T-helper 2 cell treated with Interferon-gamma antibody and Interleukin-4, amounts not matched to agents 100 ng/mL and 5 ng/mL, for 36 hours (primary cell): ENCODE results near the gene HSP90AA1. TPM values are rescaled to one million over a fixed set of nuclear protein-coding genes. Genes with fewer than 3 reads are reported as not detected.
"Not testable (repeated sequence)": the region's sequence is repeated elsewhere in the genome, so short reads cannot be mapped to it uniquely, and the experiment has no call there.

ENCODE experiments used
- intact Hi-C: fragments of 100-400 bp; cut with micrococcal nuclease; formaldehyde crosslinking; loops from one replicate; pipeline ENCODE4 v1.15.1; 2023
- total RNA-seq: library from RNA; stranded (reverse); gene quantifications from 2 replicates; pipeline ENCODE4 v1.2.3, GENCODE V29; 2022

HSP90AA1 gene
- total RNA-seq, 1 donor from 2014 or later = 771 TPM

GRCh38 chr14:102074415-102074964 lies 12.4 kb downstream of the HSP90AA1 start:
- intact Hi-C loops = no loop called here

- intact Hi-C loops = no loop called here
Observed at GRCh38 chr14:102071283-102071998, 15.4 kb downstream of the HSP90AA1 start.

DNA sequence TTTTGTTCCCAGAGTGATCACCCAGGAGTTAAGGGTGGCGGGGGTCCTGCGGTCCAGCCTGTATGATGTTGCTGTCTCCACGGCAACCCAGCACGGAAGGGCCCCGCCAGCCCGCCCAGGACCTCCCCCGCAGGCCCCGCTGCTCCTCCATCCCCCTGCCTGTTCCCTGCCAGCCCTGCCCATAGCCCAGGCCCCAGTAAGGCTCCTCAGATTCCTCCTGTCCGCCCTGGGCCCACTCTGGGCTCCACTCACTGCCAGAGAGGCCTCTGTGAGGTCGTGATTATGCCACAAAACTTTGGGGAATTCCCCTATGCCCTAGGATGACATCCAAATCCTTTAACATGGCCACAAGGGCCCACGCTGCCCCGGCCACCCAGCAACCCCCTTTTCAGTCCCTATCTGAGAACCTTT lies 20.8 kb downstream of the HSP90AA1 start:
- intact Hi-C loops = no loop called here

DNA sequence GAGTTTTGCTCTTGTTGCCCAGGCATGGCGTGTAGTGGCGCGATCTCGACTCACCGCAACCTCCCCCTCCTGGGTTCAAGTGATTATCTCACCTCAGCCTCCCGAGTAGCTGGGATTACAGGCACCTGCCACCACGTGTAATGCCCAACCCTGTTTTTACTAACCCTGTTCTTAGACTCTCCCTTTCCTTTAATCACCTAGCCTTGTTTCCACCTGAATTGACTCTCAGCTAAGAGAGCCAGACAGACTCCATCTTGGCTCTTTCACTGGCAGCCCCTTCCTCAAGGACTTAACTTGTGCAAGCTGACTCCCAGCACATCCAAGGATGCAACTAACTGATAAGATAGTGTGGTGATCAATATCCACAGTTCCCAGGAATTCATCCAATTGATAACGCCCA lies 22.3 kb downstream of the HSP90AA1 start:
- intact Hi-C loops = not testable (repeated sequence)

GRCh38 chr14:102063808-102064429 lies 22.9 kb downstream of the HSP90AA1 start:
- intact Hi-C loops = loop anchor here (1.0 kb wide), 1 partner anchor 32 kb away; no protein-coding TSS in a partner anchor

GRCh38 chr14:102063109-102063807 lies 23.6 kb downstream of the HSP90AA1 start:
- intact Hi-C loops = loop anchor here (1.0 kb wide), 1 partner anchor 33 kb away; no protein-coding TSS in a partner anchor

DNA sequence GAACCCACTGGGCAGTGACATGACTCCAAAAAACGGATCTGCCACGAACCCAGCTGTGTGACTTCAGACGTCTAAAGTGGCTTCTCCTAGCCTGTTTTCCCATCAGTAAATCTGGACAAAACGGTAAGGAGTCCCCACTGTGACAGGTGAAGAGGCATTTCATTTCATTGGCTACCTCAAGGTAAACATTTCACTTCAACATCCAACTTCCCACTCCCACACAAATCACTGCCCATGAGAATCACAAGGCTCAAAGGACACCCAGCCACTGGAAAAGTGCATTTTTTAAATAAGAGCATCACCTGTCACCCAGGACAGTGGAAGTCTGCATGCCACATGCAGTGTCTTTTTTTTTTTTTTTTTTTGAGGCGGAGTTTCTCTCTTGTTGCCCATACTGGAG lies 27.9 kb downstream of the HSP90AA1 start:
- intact Hi-C loops = no loop called here

DNA sequence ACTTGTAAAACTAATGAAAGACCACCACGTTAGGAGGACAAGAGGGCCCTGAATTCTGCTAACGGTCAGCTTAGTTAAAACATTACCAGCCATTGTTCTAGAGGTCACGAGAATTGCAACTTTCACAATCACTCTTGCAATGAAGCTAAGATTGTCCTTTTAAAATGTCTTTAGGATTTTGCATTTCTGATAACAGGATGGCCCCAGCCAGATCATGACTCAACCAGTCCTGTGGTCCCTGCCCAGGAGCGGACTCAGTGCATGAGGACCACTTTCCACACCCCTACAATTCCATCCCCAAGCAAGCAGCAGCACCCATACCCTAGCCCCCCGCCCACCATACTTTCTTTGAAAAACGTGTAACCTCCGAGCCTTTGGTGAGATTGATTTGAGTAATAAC lies 28.7 kb downstream of the HSP90AA1 start:
- intact Hi-C loops = no loop called here

DNA sequence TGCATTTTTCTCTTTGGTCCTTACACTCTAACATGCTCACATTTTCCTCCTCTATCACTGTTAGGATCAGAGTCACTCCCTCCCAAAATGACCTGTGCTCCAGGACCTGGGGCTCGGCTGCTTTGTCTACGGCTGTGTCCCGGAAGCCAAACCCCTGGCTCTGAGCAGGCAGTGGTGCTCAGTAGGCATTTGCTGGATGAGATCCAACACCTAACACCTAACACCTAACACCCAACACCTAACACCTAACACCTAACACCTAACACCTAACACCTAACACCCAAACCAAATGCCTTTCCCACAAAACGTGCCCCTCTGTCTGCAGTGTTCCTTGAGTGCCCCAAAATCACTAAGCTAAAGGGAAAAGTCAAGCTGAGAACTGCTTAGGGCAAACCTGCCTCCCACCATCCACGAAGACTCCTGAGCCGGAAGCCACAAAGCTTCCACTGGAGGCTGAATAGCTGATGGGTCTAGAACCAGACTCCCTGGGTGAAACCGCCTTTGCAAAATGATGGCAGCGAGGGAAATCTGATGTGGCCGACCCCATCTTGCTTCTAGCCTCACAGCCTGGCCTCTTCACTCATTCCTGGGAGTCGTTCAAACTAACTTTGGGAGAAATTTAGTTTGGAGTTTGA lies 29.2 kb downstream of the HSP90AA1 start:
- intact Hi-C loops = no loop called here

DNA sequence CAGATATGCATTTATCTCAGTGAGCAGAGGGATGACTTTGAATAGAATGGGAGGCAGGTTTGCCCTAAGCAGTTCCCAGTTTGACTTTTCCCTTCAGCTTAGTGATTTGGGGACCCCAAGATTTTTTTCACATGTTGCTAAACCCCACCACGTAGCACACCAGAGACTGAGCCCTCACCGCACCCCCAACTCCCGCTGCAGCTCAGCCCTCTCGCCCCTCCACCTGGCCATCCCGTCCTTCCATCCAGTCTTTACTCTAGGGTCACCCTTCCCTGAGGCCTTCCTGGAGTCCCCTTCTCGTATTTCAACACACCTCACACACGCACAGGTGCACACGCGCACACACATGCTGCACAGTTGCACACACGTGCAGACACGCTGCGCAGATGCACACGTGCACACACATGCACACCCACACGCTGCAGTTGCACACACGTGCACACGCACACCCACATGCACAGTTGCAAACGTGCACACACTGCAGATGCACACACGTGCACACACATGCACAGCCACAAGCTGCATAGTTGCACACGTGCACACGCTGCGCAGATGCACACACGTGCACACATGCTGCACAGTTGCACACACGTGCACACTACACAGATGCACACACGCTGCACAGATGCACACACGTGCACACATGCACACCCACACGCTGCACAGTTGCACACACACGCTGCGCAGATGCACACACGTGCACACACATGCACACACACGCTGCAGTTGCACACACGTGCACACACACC lies 30.0 kb downstream of the HSP90AA1 start:
- intact Hi-C loops = no loop called here

- intact Hi-C loops = no loop called here
Observed at GRCh38 chr14:102055181-102055901, 31.5 kb downstream of the HSP90AA1 start.

GRCh38 chr14:102052522-102052921 lies 34.3 kb downstream of the HSP90AA1 start:
- intact Hi-C loops = no loop called here

DNA sequence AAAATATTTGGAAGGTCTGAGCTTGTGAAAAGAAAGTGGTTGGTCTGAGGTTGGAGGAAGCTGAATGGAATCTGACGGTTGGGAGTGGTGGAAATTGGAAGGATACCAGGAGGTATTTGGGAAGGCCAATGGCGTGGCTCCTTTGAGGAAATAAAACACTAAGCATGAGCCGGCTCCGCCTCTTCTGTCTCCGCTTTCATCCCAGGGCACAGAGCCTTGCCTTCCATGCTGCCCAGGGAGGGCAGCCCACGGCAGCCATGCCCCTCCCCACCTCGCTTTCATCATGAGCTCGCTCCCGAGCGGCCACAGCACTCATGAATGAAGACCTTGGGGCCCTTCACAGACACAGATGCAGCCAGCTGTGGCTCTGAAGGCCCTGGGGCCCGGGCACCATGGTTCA lies 36.2 kb downstream of the HSP90AA1 start:
- intact Hi-C loops = no loop called here

- intact Hi-C loops = no loop called here
Observed at GRCh38 chr14:102050026-102050405, 36.8 kb downstream of the HSP90AA1 start.

DNA sequence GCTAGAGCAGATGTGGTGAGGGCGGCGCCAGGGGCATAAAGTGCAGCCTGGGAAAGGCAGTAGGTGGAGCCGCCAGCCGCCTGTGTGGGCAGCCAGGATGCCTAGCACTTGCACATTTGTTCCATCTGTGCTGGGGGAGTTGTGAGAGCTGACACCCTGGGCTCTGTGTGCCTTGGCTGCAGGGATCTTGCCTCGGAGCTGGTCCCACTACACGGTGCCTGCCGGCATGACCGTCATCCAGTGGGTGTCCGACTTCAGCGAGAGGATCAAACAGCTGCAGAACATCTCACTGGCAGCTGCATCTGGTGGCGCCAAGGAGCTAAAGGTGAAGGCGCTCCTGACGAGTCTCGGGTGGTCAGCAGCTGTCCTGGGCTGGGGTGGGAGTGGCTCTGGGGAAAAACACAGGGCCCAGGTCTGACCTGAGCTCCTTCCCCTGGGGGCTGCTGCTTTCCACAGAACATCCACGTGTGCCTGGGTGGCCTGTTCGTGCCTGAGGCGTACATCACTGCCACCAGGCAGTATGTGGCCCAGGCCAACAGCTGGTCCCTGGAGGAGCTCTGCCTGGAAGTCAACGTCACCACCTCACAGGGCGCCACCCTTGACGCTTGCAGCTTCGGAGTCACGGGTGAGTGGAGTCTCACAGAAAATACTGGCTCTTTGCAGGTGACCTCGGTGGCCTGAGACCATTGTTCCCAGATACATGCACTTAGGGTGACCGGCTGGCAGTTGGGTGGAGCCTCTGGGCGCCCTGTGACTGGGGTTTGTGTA lies 37.4 kb downstream of the HSP90AA1 start:
- intact Hi-C loops = no loop called here

- intact Hi-C loops = no loop called here
Observed at GRCh38 chr14:102047808-102048540, 38.9 kb downstream of the HSP90AA1 start.

- intact Hi-C loops = no loop called here
Observed at GRCh38 chr14:102046337-102047278, 40.2 kb downstream of the HSP90AA1 start.

DNA sequence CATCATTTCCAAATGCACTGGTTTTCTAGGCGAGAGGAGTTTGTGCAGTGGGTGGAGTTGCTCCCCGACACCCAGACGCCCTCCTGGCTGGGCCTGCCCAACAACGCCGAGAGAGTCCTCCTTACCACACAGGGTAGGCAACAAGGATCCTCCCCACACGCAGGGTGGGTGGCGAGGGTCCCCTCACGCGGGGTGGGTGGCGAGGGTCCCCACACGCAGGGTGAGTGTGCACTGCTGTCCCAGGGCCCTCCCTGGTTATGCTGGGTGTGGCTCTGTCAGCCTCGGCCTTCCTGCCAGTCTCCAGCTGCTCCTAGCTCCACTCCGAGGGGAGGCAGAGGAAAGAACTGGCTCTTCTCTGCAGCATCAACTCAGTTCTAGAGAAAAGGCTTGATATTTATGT lies 42.3 kb downstream of the HSP90AA1 start:
- intact Hi-C loops = no loop called here
